H9 (cell line): ENCODE results near the gene OTOGL. TPM values are rescaled to one million over a fixed set of nuclear protein-coding genes. Genes with fewer than 3 reads are reported as not detected.

Source experiments
- DNase-seq: peaks from one replicate; pipeline ENCODE4 v3.0.0-alpha.2; 2017
- H2AFZ ChIP-seq: one replicate; pipeline ENCODE4 v1.6.1; 2013; ENCODE audit warnings: mild to moderate bottlenecking, low read length, control low read depth, moderate library complexity
- H2AK5ac ChIP-seq: 2 replicates; pipeline ENCODE4 v1.6.1; 2013; ENCODE audit warnings: low read length, control low read depth, mixed read lengths; ENCODE audit not compliant: insufficient read length
- H2BK120ac ChIP-seq: one replicate; pipeline ENCODE4 v1.6.1; 2013; ENCODE audit warnings: low read depth, mild to moderate bottlenecking, low read length, control low read depth, inconsistent platforms; ENCODE audit not compliant: poor library complexity, severe bottlenecking
- H2BK12ac ChIP-seq: 2 replicates; pipeline ENCODE4 v1.6.1; 2013; ENCODE audit warnings: low read length, control low read depth, mixed read lengths, low read depth; ENCODE audit not compliant: insufficient read length
- H2BK15ac ChIP-seq: 2 replicates; pipeline ENCODE4 v1.6.1; 2013; ENCODE audit warnings: low read depth, low read length, control low read depth
- H2BK20ac ChIP-seq: one replicate; pipeline ENCODE4 v1.6.1; 2013; ENCODE audit warnings: low read depth, mild to moderate bottlenecking, low read length, control low read depth, inconsistent platforms; ENCODE audit not compliant: poor library complexity, severe bottlenecking
- H2BK5ac ChIP-seq: 2 replicates; pipeline ENCODE4 v1.6.1; 2013; ENCODE audit warnings: low read length, control low read depth, mixed read lengths; ENCODE audit not compliant: insufficient read length
- H3K14ac ChIP-seq: 2 replicates; pipeline ENCODE4 v1.6.1; 2013; ENCODE audit warnings: low read length, control low read depth; ENCODE audit not compliant: insufficient read depth
- H3K18ac ChIP-seq: 2 replicates; pipeline ENCODE4 v1.6.1; 2013; ENCODE audit warnings: low read depth, mild to moderate bottlenecking, mixed read lengths, low read length, control low read depth; ENCODE audit not compliant: insufficient read length
- H3K23ac ChIP-seq: 2 replicates; pipeline ENCODE4 v1.6.1; 2013; ENCODE audit warnings: low read length, control low read depth, mixed read lengths, low read depth; ENCODE audit not compliant: insufficient read length
- H3K23me2 ChIP-seq: 2 replicates; pipeline ENCODE4 v1.6.1; 2013; ENCODE audit warnings: low read depth, mild to moderate bottlenecking, mixed read lengths, low read length, control low read depth; ENCODE audit not compliant: insufficient read length, poor library complexity, severe bottlenecking
- H3K27ac ChIP-seq: 2 replicates; pipeline ENCODE4 v1.5.1; 2013; ENCODE audit warnings: low read length, control low read depth, mixed read lengths, low read depth; ENCODE audit not compliant: insufficient read length
- H3K27me3 ChIP-seq: 2 replicates; pipeline ENCODE4 v1.6.1; 2013; ENCODE audit warnings: low read length, control low read depth, inconsistent platforms; ENCODE audit not compliant: insufficient read depth
- H3K4ac ChIP-seq: 2 replicates; pipeline ENCODE4 v1.6.1; 2013; ENCODE audit warnings: low read depth, mild to moderate bottlenecking, control low read depth, inconsistent platforms, low read length, moderate library complexity
- H3K4me1 ChIP-seq: 2 replicates; pipeline ENCODE4 v1.6.1; 2013; ENCODE audit warnings: low read length, control low read depth, inconsistent platforms; ENCODE audit not compliant: insufficient read depth
- H3K4me2 ChIP-seq: 2 replicates; pipeline ENCODE4 v1.6.1; 2013; ENCODE audit warnings: low read length, control low read depth, mixed read lengths; ENCODE audit not compliant: insufficient read length, insufficient read depth
- H3K56ac ChIP-seq: 2 replicates; pipeline ENCODE4 v1.6.1; 2013; ENCODE audit warnings: low read depth, mild to moderate bottlenecking, mixed read lengths, low read length, control low read depth; ENCODE audit not compliant: insufficient read length
- H3K79me1 ChIP-seq: 2 replicates; pipeline ENCODE4 v1.6.1; 2013; ENCODE audit warnings: low read depth, mild to moderate bottlenecking, moderate library complexity, low read length, control low read depth, inconsistent platforms; ENCODE audit not compliant: insufficient read depth, poor library complexity, severe bottlenecking
- H3K79me2 ChIP-seq: 2 replicates; pipeline ENCODE4 v1.6.1; 2013; ENCODE audit warnings: low read length, control low read depth, inconsistent platforms; ENCODE audit not compliant: insufficient read depth
- H3K9ac ChIP-seq: 2 replicates; pipeline ENCODE4 v1.6.1; 2013; ENCODE audit warnings: low read length, control low read depth, mixed read lengths; ENCODE audit not compliant: insufficient read length; ENCODE audit errors: extremely low read depth
- H3K9me3 ChIP-seq: one replicate; pipeline ENCODE4 v1.6.1; 2013; ENCODE audit warnings: low read depth, low read length, inconsistent platforms; ENCODE audit not compliant: control insufficient read depth
- H3T11ph ChIP-seq: one replicate; pipeline ENCODE4 v1.6.1; 2013; ENCODE audit warnings: mild to moderate bottlenecking, low read length, control low read depth, inconsistent platforms
- H4K20me1 ChIP-seq: one replicate; pipeline ENCODE4 v1.6.1; 2013; ENCODE audit not compliant: control insufficient read depth, insufficient read length, insufficient read depth
- H4K5ac ChIP-seq: 2 replicates; pipeline ENCODE4 v1.6.1; 2013; ENCODE audit warnings: low read depth, mild to moderate bottlenecking, mixed read lengths, low read length, control low read depth; ENCODE audit not compliant: insufficient read length
- H4K8ac ChIP-seq: replicated peaks from 2 replicates; pipeline ENCODE4 v1.6.1; 2013; ENCODE audit warnings: low read length, control low read depth, mixed read lengths, low read depth; ENCODE audit not compliant: insufficient read length
- H4K91ac ChIP-seq: 2 replicates; pipeline ENCODE4 v1.6.1; 2013; ENCODE audit warnings: low read depth, mild to moderate bottlenecking, moderate library complexity, mixed read lengths, low read length, control low read depth; ENCODE audit not compliant: insufficient read length
- H3K27ac Mint-ChIP-seq, 3 experiments: 2 replicates in 2 of 3; 3 replicates in 1 of 3; pipeline ENCODE4 v1.8.0; 2020 to 2021; ENCODE audit warnings: mixed read lengths in 3 of 3, mild to moderate bottlenecking in 1 of 3, moderate library complexity in 1 of 3
- H3K27me3 Mint-ChIP-seq: 2 replicates; pipeline ENCODE4 v1.8.0; 2021; ENCODE audit warnings: low read depth, mild to moderate bottlenecking, moderate library complexity, mixed read lengths
- H3K36me3 Mint-ChIP-seq, 3 experiments: 2 replicates in 2 of 3; 3 replicates in 1 of 3; pipeline ENCODE4 v1.8.0; 2020 to 2021; ENCODE audit warnings: low read depth in 3 of 3, mixed read lengths in 3 of 3; ENCODE audit not compliant: insufficient read depth in 1 of 3
- H3K4me1 Mint-ChIP-seq, 2 experiments: 2 replicates each; pipeline ENCODE4 v1.8.0; 2020; ENCODE audit warnings: mixed read lengths in 2 of 2
- H3K4me3 Mint-ChIP-seq, 2 experiments: 2 replicates in 1 of 2; 3 replicates in 1 of 2; pipeline ENCODE4 v1.8.0; 2020 to 2021; ENCODE audit warnings: mild to moderate bottlenecking in 2 of 2, mixed read lengths in 2 of 2, moderate library complexity in 1 of 2
- H3K9me3 Mint-ChIP-seq, 2 experiments: 2 replicates in 1 of 2; 3 replicates in 1 of 2; pipeline ENCODE4 v1.8.0; 2020; ENCODE audit warnings: mild to moderate bottlenecking in 2 of 2, mixed read lengths in 2 of 2, moderate library complexity in 1 of 2
- CTCF ChIP-seq: fragments of 200-600 bp; sonication (generic); conservative IDR thresholded peaks from 3 replicates; pipeline ENCODE4 v1.8.0; 2021; ENCODE audit warnings: antibody characterized with exemption, mild to moderate bottlenecking
- total RNA-seq: library from RNA; stranded (reverse); gene quantifications from 2 replicates; pipeline ENCODE4 v1.2.1, GENCODE V29; 2021

OTOGL gene
- total RNA-seq, 1 experiment from 2014 or later = 0.11 TPM

DNA sequence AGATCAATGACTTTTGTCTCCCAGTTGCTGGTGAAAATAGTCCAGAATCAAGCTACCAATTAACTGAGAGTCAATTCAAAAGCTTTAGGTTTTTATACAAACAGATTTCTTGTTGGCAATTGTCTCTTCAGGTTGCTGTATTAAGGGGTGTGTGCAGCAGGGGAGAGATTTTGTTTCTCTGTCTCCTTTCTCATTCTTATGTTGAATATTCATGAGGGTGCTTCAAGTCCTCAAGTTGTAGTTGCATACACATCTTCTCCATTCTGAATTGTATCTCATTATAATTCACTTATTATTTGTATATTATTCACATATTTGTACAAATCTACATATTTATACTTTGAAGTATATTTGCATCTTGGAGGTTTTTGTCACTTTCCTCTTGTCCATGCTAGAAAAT lies 218.0 kb downstream of the OTOGL start:
- Histone ChIP-seq H2BK15ac (no peak overlapping the region), H2BK20ac (no peak overlapping the region), H4K5ac (no peak overlapping the region), H3K79me1 (no peaks in the 10 kb centered on the region), H2BK5ac (no peak overlapping the region), H4K8ac (no peak overlapping the region), H3K4me1 (peaks cover 7% of the 10 kb centered on the region), H3K27me3 (no peaks in the 10 kb centered on the region), H3K79me2 (no peaks in the 10 kb centered on the region), H3K4me2 (no peak overlapping the region), H2AFZ (no peak overlapping the region), H3K18ac (no peak overlapping the region), H3K27ac (no peak overlapping the region), H4K91ac (no peak overlapping the region), H3K56ac (no peak overlapping the region), H2BK120ac (no peak overlapping the region), H4K20me1 (no peaks in the 10 kb centered on the region), H3K9me3 (no peaks in the 10 kb centered on the region), H3K14ac (no peak overlapping the region), H3K4ac (no peak overlapping the region), H3K9ac (no peak overlapping the region), H2AK5ac (no peak overlapping the region), H2BK12ac (no peak overlapping the region), H3K23me2 (no peaks in the 10 kb centered on the region), H3T11ph (no peak overlapping the region), H3K23ac (no peak overlapping the region)
- H3K27me3 Mint-ChIP-seq = no peaks in the 10 kb centered on the region
- DNase-seq = no peak
- no peak overlapping the region for H3K4me3 Mint-ChIP-seq
- H3K36me3 Mint-ChIP-seq = no peaks in the 10 kb centered on the region
- H3K27ac Mint-ChIP-seq = no peak overlapping the region; a peak in 1 of 7 replicates
- no peaks in the 10 kb centered on the region for H3K9me3 Mint-ChIP-seq
- peaks cover 41 to 42% of the 10 kb centered on the region in 2 experiments for H3K4me1 Mint-ChIP-seq
- TF ChIP-seq CTCF = no peak
